ENCODE data around the gene GNPNAT1. TPM values are rescaled to one million over a fixed set of nuclear protein-coding genes. Genes with fewer than 3 reads are reported as not detected.

The GNPNAT1 gene
- 14.9 TPM for total RNA-seq

DNA sequence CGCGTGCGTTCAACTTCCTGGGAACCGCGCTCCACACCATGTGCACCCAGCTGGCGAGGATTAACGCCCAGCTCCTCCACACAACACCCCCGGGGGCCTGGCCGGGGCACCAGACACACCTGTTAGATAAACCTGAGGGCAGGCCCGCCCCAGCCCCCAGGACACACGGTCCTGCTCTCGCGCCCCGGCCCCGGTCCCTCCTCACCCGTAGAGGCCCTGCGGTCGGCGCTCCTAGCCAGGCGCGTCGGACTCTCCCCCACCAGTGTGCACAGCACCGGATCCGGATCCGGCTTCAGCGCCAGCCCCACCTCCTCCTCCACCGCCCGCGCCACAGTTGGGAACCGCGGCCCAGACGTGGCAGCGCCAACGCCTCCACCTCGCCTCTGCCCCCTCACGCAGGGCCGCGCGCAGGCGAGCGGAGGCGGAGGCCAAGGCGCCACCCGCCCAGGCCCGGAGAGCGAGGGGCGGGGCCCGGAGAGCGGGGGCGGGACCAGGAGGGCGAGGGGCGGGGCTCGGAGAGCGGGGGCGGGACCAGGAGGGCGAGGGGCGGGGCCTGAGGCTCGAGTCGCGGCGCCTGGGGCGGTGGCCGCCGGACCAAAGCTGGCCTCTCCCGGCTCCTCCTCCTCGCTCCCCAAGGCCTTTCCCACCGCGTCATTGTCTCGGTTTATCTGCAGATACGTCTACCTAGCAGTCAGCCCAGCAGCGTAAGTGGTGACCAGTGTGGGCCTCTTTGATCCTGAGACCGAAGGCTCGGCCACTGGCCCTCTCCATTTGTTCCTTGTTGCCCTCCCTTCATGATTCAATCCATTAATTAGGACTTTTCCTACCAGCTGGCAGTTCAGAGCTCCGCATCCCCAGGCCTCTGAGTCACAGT lies at the start of gene GNPNAT1:
Gene GNPNAT1 (minus strand): TSS at position 385 of the 874 bp plus-strand sequence. CDS start 6,957 bp downstream, outside the sequence.
- intact Hi-C loops (cut with DNase I) = loop anchor here (2.0 kb wide), 1 partner anchor 67 kb away; no protein-coding TSS in a partner anchor
- DNase-seq (ENCODE audit: low spot score) (peak; percentile 88), ATAC-seq (peak; percentile 94)

DNA sequence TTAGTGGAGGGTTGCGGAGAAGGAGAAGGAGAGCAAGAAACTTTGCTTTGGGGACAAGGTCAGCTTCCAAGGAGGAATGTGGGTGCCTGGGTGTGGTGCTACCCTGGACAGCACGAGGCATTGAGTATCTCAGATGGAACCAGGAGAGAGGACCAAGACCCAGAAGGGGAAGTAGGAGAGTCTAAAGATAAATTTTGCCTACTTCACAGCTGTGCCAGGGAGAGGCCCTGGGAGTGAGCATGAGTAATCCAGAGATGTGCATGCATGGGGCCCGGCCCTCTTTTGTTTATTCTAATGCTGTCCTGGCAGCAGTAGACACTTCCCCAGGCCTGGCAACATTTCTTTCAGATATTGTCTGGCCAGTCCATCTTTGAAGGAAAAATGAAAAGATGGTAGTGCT lies 49.5 kb upstream of the GNPNAT1 start:
- intact Hi-C loops (cut with DNase I) = no loop called here
- DNase-seq (ENCODE audit: low spot score) = no peak
- peak; percentile 76 for ATAC-seq

DNA sequence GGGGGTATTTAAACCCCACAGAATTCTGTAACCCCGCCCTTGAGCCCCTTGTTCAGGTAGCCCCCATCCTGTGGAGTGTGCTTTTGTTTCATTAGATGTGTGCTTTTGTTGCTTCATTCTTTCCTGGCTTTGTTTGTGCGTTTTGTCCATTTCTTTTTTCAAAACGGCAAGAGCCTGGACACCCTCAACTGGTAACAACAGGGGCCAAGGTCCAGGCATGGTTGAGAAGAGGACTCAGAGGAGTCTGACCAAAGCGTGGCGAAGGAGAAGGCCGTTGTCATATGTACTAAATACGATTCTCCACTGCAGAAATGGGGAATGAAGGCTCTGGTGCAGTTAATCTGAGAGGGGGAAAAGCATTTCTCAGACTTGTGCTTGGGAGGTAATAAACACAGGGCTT lies 46.0 kb upstream of the GNPNAT1 start:
- intact Hi-C loops (cut with DNase I) = no loop called here
- DNase-seq (ENCODE audit: low spot score) = no peak
- ATAC-seq = no peak

DNA sequence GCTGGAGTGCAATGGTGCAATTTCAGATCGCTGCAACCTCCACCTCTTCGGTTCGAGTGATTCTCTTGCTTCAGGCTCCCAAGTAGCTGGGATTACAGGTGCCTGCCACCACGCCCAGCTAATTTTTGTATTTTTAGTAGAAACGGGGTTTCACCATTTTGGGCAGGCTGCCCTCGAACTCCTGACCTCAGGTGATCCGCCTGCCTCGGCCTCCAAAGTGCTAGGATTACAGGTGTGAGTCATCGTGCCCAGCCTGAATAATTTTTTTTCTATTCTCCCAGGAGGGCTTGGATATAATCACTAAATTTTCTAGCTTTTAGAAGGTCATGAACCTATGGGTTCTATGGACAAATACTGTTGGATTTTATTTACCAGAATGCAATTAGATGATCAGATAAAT lies 44.7 kb upstream of the GNPNAT1 start:
- no peak for DNase-seq (ENCODE audit: low spot score)
- no peak for ATAC-seq
- intact Hi-C loops (cut with DNase I) = no loop called here

DNA sequence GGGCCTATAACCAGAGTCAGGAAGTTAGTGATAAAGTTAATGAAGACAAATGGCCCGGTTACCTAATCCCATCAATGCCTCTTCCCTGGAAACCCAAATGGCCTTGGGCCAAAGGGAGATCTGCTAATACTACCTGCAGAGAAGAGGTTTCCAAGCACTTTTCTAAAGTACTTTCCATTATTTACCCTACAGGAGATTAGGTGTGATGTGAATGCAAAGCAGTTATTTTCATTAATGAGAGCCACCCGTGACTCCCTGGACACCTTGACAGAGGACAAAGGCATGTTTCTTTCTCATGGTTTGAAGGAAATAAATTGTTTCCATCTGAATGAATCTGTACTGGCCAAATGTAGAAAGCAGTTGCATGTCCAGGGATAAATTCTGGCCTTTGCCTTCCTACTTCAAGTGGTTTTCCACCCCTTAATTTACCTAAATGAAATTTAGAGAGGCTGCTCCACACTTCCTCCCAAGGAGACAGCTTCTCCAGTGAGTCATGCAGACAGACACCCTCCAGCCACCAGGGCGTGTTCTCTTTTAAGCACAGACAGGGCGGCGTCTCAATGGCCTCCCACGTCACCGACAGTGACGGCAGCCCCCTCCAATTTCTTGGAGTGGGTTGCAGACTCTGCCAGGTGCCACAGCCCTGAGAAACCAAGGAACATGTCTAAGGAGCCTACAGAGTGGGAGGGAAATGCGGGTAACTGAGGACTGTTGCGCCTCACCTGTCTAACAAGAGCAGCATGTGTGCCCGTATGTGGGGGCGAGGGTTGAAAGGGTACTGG lies 43.9 kb upstream of the GNPNAT1 start:
- intact Hi-C loops (cut with DNase I) = no loop called here
- ATAC-seq (peak; percentile 38), DNase-seq (ENCODE audit: low spot score) (no peak)

DNA sequence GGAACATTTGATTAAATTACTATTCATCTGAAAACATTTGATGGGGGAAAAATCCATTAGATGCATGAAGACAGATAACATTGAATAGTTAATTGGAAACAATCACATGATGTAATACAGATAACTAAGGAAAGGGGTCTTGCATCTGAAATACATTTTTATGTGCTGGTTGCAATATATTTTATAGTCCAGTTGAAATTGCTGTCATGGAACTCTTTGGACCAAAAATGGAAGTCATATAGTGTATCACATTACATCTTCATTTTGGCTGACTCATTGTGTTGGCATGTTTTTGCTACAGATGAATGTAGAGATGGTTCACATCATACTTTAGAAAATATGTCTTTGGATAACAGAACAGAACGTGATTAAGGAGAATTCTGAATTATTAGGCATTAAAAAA lies 43.0 kb upstream of the GNPNAT1 start:
- intact Hi-C loops (cut with DNase I) = no loop called here
- DNase-seq (ENCODE audit: low spot score) = no peak
- ATAC-seq = no peak

DNA sequence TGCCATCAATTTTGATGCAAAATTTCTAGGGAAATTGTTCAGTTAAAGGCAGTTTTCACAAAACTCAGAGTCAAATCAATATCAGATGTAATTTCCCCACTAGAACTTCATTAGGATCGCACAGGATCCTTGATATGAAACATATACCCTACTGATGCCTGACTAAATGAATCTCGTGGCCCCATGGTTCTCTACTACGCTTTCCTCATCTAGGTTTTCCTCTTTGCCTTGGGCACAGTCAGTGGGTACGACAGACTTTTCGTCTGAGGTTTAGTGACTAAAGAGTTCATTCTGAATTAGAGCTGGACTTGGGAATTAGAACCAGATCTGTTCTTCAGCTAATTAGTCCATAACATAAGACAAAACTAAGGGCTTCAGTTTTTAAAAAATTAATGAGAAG lies 42.5 kb upstream of the GNPNAT1 start:
- intact Hi-C loops (cut with DNase I) = no loop called here
- ATAC-seq (no peak), DNase-seq (ENCODE audit: low spot score) (no peak)

DNA sequence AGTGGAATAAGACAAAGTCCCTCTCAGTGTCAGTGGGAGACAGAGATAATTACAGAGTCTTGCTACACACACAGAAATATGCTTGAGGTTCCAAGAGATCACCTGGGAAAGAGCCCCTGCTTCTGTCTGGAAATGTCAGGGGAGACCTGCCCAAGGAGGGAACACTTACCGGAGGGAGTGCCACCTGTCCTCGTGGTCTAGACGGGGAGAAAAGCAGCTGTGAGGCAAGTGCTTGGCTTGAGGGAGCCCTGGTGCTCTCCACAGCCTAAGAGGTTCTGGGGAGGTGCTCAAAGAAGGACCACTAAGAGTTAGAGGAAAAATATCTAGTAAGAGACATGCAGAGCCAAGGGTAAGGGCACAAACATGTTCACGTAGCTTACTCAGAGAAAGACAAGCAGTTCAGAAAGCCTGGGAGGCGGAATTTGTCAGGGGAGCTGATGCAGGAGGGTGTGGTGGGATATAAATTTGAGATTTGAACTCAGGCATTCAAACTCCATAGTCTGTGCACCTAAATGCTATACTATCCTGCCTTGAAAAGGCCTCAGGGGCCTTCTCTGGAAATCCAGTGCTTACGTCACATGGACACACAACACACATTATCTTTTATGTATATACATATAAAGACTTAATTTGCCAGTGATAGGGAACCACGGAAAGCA lies 38.2 kb upstream of the GNPNAT1 start:
- DNase-seq (ENCODE audit: low spot score) (no peak), ATAC-seq (no peak)
- intact Hi-C loops (cut with DNase I) = no loop called here

DNA sequence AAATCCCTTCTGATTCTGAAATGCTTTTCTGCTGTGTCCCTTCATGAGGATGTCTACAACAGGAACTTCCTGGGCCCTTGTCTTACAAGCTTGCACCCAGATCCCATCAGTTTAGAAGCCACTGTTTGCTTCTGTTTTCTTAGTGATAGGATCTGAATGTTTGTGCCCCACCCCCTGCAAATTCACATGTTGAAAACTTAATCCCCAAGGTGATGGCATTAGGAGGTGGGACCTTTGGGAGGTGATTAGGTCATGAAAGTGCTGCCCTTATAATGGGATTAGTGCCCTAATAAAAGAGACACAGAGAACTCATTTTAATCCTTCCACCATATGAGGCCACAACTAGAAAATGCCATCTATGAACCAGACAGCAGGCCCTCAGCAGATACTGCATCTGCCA lies 36.0 kb upstream of the GNPNAT1 start:
- ATAC-seq = no peak
- intact Hi-C loops (cut with DNase I) = no loop called here

DNA sequence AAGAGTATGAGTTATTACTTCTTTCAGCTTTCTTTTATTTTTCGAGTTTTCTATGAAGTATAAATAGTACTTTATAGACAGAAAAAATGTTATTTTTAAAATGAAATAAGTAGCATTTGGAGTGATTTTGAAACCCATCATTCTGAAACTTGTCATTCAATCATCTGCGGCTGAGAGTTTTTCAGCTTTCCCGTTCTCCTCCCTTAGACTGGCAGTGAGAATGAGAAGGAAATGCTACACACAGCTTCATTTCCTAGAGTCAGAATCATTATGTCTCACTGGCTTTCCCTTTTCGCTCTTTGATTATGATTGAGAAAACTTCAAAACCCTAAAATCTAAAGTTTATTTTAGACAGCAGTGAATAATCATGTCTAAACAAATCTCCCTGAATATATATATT lies 33.7 kb upstream of the GNPNAT1 start:
- DNase-seq (ENCODE audit: low spot score) (no peak), ATAC-seq (no peak)
- intact Hi-C loops (cut with DNase I) = no loop called here

More for the DNA sequence above, 36.0 kb upstream of the GNPNAT1 start:
- DNase-seq (ENCODE audit: low spot score) = no peak

DNA sequence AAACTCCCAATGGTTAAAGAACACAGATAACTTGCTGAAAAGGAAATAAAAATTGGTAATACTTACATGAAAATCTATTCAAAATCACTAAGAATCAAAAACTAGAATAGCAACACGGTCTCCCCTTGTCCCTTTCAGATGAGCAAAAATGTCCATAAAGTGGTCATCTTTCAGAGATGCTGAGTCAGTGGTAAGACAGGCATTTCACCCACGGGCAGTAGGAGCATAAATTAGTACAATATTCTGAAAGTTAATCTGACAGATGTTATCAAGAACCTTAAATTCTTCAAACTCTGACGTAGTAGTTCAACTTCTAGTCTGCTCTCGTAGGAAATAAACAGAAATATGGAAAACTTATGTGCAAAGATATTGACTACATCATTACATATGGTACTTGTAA lies 33.1 kb upstream of the GNPNAT1 start:
- DNase-seq (ENCODE audit: low spot score) (no peak), ATAC-seq (no peak)
- intact Hi-C loops (cut with DNase I) = loop anchor here (5.0 kb wide), 1 partner anchor 233 kb away; no protein-coding TSS in a partner anchor

DNA sequence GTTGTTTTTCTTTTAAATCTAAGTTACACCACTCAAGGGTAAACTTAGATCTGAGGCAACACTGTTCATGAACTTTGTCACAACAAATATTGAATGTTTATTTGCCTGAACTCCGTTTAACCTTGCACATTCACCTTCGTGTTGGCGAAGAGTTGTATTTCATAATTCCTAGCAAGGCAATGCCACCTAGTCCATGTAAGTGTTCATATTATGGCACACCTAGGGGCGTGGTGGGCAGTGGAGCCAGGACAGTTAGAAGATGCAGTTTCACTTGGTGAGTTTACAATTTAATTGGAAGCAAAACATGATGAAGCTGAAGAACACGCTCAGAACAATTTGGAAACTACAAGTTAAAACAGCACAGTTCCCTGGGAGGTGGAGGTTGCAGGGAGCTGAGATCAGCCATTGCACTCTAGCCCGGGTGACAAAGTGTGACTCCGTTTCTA lies 30.4 kb upstream of the GNPNAT1 start:
- intact Hi-C loops (cut with DNase I) = loop anchor here (5.0 kb wide), 1 partner anchor 235 kb away; no protein-coding TSS in a partner anchor
- DNase-seq (ENCODE audit: low spot score) = no peak
- no peak for ATAC-seq

DNA sequence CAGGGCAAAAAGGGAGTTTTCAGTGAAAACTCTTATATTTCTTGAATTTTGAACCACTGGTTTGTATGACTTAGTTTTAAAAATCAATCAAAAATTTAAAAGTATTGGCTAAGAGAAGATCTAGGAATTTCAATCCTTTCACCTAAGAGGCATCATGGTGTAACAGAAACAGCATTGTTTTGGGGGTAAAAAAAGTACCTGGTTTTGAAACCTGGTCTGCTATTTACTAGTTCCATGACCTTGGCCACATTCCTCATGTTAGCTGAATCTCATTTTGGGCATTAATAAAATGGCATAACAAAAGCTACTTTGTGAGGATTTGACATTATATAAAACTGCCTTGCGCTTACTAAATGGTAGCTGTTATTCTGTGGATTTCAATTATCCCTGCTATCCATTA lies 16.7 kb upstream of the GNPNAT1 start:
- DNase-seq (ENCODE audit: low spot score) (no peak), ATAC-seq (no peak)
- intact Hi-C loops (cut with DNase I) = no loop called here

DNA sequence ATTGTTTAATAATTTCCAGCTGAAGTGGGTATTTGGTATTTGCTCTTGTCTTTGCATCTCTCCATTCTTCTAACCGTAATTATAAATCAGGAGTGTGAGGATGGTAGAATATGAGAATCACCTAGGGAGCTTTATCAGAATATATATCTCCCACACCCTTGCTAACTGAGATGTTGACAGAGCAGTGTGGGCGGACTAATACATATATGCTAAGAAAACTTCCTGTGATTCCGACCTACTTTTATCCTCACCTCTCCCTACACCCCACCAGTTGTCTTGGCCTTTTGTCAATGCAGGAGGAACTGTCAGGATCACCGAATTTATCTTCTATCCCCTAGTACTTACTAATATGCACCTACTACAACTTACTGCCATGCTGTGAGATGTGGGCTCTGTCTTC lies 14.7 kb upstream of the GNPNAT1 start:
- ATAC-seq (no peak), DNase-seq (ENCODE audit: low spot score) (no peak)
- intact Hi-C loops (cut with DNase I) = no loop called here

DNA sequence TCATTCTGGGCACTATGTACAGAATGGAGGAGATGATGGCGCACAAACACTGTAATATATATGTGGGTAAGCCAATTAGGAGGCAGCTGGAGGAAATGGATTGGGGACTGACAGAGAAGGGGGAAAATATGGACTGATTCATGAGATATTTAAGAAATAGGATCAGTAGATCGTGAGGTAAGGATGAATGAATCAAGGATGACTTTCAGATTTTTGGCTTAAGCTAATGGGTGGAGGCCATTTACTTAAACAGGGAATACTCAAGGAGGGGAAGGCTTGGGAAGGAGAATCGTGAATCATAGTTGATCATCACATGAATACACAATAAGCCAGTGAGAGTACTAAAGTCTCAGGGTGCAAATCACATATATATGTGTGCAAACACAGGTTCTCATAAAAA lies 11.2 kb upstream of the GNPNAT1 start:
- DNase-seq (ENCODE audit: low spot score) (no peak), ATAC-seq (no peak)
- intact Hi-C loops (cut with DNase I) = no loop called here

DNA sequence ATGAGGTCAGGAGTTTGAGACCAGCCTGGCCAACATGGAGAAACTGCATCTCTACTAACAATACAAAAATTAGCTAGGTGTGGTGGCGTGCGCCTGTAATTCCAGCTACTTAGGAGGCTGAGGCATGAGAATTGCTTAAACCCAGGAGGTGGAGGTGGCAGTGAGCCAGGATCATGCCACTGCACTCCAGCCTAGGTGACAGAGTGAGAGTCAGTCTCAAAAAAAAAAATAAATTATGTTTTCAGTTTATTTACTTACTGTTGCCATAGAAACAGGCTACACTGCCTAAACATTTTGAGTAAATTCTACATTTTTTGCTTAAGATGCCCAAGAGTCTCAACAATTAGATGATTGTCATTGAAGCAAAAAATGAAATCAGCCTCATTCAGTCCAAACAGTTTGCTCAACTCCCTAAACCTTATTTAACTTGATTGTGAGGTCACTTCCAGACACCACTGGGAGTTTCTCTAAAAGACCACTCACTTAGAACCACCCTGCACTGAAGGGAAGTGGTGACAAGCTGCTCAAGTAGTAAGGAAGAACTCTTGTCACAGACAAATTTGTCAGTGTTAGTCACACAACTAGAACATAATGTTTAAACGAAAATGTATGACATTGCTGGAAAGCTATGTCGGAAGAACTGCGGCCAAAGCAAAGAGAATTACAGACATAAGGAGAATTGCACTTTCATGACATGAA lies 9.8 kb upstream of the GNPNAT1 start:
- ATAC-seq (no peak), DNase-seq (ENCODE audit: low spot score) (no peak)

DNA sequence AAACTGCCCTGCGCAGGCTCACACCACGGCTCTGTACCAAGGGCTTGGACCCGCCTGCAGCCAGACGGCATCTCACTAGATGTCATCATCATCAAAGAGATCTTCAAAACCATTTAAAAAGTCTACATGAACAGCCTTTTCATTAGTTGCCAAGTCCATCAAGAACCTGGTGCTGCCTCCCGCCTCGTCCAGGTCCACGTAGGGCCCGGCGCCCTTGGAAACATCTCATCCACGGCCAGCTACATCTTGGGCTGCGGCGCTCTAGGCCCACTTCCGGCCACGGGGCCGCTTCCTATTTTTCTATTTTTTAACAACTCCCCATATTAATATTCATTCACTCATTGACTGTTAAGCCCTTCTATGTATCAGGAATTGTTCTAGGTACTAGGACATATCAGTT lies 7.4 kb upstream of the GNPNAT1 start:
- intact Hi-C loops (cut with DNase I) = no loop called here
- ATAC-seq = no peak
- DNase-seq (ENCODE audit: low spot score) = no peak

More for the DNA sequence above, 9.8 kb upstream of the GNPNAT1 start:
- intact Hi-C loops (cut with DNase I) = no loop called here

DNA sequence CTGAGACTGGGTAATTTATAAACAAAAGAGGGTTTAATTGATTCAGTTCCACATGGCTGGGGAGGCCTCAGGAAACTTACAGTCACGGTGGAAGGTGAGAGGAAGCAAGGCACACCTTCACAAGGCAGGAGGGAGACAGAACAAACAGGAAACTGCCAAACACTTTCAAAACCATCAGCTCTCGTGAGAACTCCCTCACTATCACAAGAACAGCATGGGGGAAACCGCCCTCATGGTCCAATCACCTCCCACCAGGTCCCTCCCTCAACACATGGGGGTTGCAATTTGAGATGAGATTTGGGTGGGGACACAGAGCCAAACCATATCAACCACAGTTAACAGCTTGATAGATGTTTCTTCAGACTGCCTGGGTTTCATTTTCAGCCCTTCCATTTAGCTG lies 6.2 kb upstream of the GNPNAT1 start:
- DNase-seq (ENCODE audit: low spot score) (no peak), ATAC-seq (no peak)
- intact Hi-C loops (cut with DNase I) = no loop called here

DNA sequence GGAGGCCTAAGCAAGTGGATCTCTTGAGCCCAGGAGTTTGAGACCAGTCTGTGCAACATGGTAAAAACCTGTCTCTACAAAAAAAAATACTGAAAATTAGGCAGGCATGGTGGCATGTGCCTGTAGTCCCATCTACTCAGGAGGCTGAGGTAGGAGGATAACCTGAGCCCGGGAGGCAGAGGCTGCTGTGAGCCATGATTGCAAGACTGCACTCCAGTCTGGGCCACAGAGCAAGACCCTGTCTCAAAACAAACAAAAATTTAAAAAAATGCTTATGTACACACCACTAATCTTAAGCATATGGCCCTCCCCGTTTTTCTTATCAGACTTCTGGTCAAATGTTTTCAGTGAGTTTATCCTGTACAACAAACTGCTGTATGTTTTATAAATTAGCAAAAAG lies 1.7 kb upstream of the GNPNAT1 start:
- DNase-seq (ENCODE audit: low spot score) = no peak
- intact Hi-C loops (cut with DNase I) = loop anchor here (2.0 kb wide), 1 partner anchor 66 kb away; no protein-coding TSS in a partner anchor
- no peak for ATAC-seq

All from sciatic nerve (tissue), 2 donors.